Esophagus (tissue), 2 donors: ENCODE data around the gene CD34. TPM values are rescaled to one million over a fixed set of nuclear protein-coding genes. Genes with fewer than 3 reads are reported as not detected.
A peak's percentile ranks its signal among the peaks of the same experiment; 100 is the strongest.
"Not testable (repeated sequence)": the region's sequence is repeated elsewhere in the genome, so short reads cannot be mapped to it uniquely, and the experiment has no call there.

ENCODE experiments used
- H3K27ac ChIP-seq, 2 donors: one replicate each; pipeline ENCODE4 v1.5.1; 2013; ENCODE audit warnings: low read depth in 2 of 2, mild to moderate bottlenecking in 2 of 2, inconsistent platforms in 1 of 2, low read length in 1 of 2, moderate library complexity in 1 of 2
- H3K27me3 ChIP-seq, 2 donors: one replicate each; pipeline ENCODE4 v1.6.1; 2013; ENCODE audit warnings: low read length in 2 of 2, control low read depth in 1 of 2, mild to moderate bottlenecking in 1 of 2; ENCODE audit not compliant: insufficient read depth in 2 of 2, control insufficient read depth in 1 of 2
- H3K36me3 ChIP-seq, 2 donors: one replicate each; pipeline ENCODE4 v1.6.1; 2013; ENCODE audit warnings: low read length in 1 of 2; ENCODE audit not compliant: control insufficient read depth in 2 of 2, insufficient read depth in 2 of 2
- H3K4me1 ChIP-seq, 2 donors: one replicate each; pipeline ENCODE4 v1.6.1; 2013; ENCODE audit warnings: low read length in 1 of 2; ENCODE audit not compliant: control insufficient read depth in 2 of 2, insufficient read depth in 2 of 2
- H3K4me3 ChIP-seq, 2 donors: one replicate each; pipeline ENCODE4 v1.5.1; 2013; ENCODE audit warnings: low read length in 2 of 2, mild to moderate bottlenecking in 2 of 2, low read depth in 1 of 2, moderate library complexity in 1 of 2
- H3K9me3 ChIP-seq, 2 donors: one replicate each; pipeline ENCODE4 v1.6.1; 2013; ENCODE audit warnings: mild to moderate bottlenecking in 2 of 2, low read depth in 1 of 2, low read length in 1 of 2, moderate library complexity in 1 of 2; ENCODE audit not compliant: control insufficient read depth in 2 of 2, insufficient read depth in 1 of 2
- WGBS, 2 donors: extraction: QIAGEN DNeasy Blood & Tissue Kit; methylation state at CpG; one replicate each; pipeline ENCODE4 v1.1.7; 2013; 5-methylcytosine and 5-hydroxymethylcytosine counted together
- polyA plus RNA-seq, 2 donors: library from polyadenylated mRNA; stranded (reverse); fragments of 200-250 nt; gene quantifications; one replicate each; pipeline ENCODE4 v1.2.3, GENCODE V29; 2013
- donor health status: healthy with polysubstance abuse.
- donor health status: Bipolar disorder and iron deficiency.

CD34 gene
- polyA plus RNA-seq, 2 donors, result 3.8 to 10.2 TPM

GRCh38 chr1:207935166-207935583, 24.2 kb upstream of the CD34 start:
- Histone ChIP-seq H3K27me3 (no peaks in the 10 kb centered on the region), H3K27ac (no peak overlapping the region), H3K36me3 (no peaks in the 10 kb centered on the region), H3K4me3 (no peak overlapping the region), H3K9me3 (no peaks in the 10 kb centered on the region), H3K4me1 (no peaks in the 10 kb centered on the region)
- WGBS, 2 donors, result 74 to 80% methylated on average over 1 of the region's 1 CpG

GRCh38 chr1:207933205-207933800, 22.4 kb upstream of the CD34 start:
- Histone ChIP-seq H3K36me3 (no peaks in the 10 kb centered on the region), H3K4me1 (no peaks in the 10 kb centered on the region), H3K27ac (no peak overlapping the region), H3K4me3 (no peak overlapping the region), H3K27me3 (no peaks in the 10 kb centered on the region), H3K9me3 (no peaks in the 10 kb centered on the region)
- WGBS, 2 donors, result 79 to 81% methylated on average over 4 of the region's 4 CpGs

- 89 to 91% methylated on average over 1 of the region's 1 CpG for WGBS, 2 donors
Measured at GRCh38 chr1:207926984-207927383, 16.1 kb upstream of the CD34 start.

GRCh38 chr1:207925969-207926368, 15.0 kb upstream of the CD34 start:
- 94 to 95% methylated on average over 3 of the region's 3 CpGs for WGBS, 2 donors
- not testable (repeated sequence) for H3K27ac ChIP-seq

More at GRCh38 chr1:207926984-207927383, 16.1 kb upstream of the CD34 start:
- H3K4me3 ChIP-seq, result no peak overlapping the region
- no peaks in the 10 kb centered on the region for H3K27me3 ChIP-seq
- no peaks in the 10 kb centered on the region for H3K9me3 ChIP-seq
- H3K36me3 ChIP-seq, result no peaks in the 10 kb centered on the region
- no peaks in the 10 kb centered on the region for H3K4me1 ChIP-seq
- no peak overlapping the region for H3K27ac ChIP-seq

GRCh38 chr1:207925210-207925609, 14.3 kb upstream of the CD34 start:
- peak overlapping the region; percentile 25 to 26 for H3K27ac ChIP-seq

More at GRCh38 chr1:207925969-207926368, 15.0 kb upstream of the CD34 start:
- H3K27me3 ChIP-seq, H3K4me3 ChIP-seq, H3K4me1 ChIP-seq, H3K36me3 ChIP-seq, H3K9me3 ChIP-seq: not testable (repeated sequence)

GRCh38 chr1:207923561-207923960, 12.6 kb upstream of the CD34 start:
- Histone ChIP-seq H3K9me3 (no peaks in the 10 kb centered on the region), H3K36me3 (no peaks in the 10 kb centered on the region), H3K4me1 (no peaks in the 10 kb centered on the region), H3K27me3 (no peaks in the 10 kb centered on the region), H3K27ac (no peak overlapping the region), H3K4me3 (no peak overlapping the region)
- 71 to 77% methylated on average over 7 of the region's 7 CpGs for WGBS, 2 donors

More at GRCh38 chr1:207925210-207925609, 14.3 kb upstream of the CD34 start:
- H3K9me3 ChIP-seq, result no peaks in the 10 kb centered on the region
- H3K27me3 ChIP-seq, result no peaks in the 10 kb centered on the region
- H3K4me3 ChIP-seq, result no peak overlapping the region
- WGBS, 2 donors, result 15 to 25% methylated on average over 8 of the region's 8 CpGs
- H3K4me1 ChIP-seq, result no peaks in the 10 kb centered on the region
- no peaks in the 10 kb centered on the region for H3K36me3 ChIP-seq

GRCh38 chr1:207923121-207923520, 12.2 kb upstream of the CD34 start:
- Histone ChIP-seq H3K4me1 (no peaks in the 10 kb centered on the region), H3K9me3 (no peaks in the 10 kb centered on the region), H3K27ac (peak overlapping the region in 1 of 2 donors; percentile 8), H3K4me3 (no peak overlapping the region), H3K36me3 (no peaks in the 10 kb centered on the region), H3K27me3 (no peaks in the 10 kb centered on the region)
- 68 to 73% methylated on average over 5 of the region's 5 CpGs for WGBS, 2 donors

GRCh38 chr1:207922554-207922953, 11.6 kb upstream of the CD34 start:
- peak overlapping the region in 1 of 2 donors; percentile 8 for H3K27ac ChIP-seq

GRCh38 chr1:207921321-207921720, 10.4 kb upstream of the CD34 start:
- Histone ChIP-seq H3K4me1 (no peaks in the 10 kb centered on the region), H3K36me3 (no peaks in the 10 kb centered on the region), H3K27ac (no peak overlapping the region), H3K27me3 (no peaks in the 10 kb centered on the region), H3K4me3 (no peak overlapping the region), H3K9me3 (no peaks in the 10 kb centered on the region)
- 82 to 85% methylated on average over 3 of the region's 3 CpGs for WGBS, 2 donors

More at GRCh38 chr1:207922554-207922953, 11.6 kb upstream of the CD34 start:
- no peak overlapping the region for H3K4me3 ChIP-seq
- 68% methylated on average over 8 of the region's 8 CpGs for WGBS, 2 donors
- H3K36me3 ChIP-seq, result no peaks in the 10 kb centered on the region
- no peaks in the 10 kb centered on the region for H3K27me3 ChIP-seq
- H3K9me3 ChIP-seq, result no peaks in the 10 kb centered on the region
- no peaks in the 10 kb centered on the region for H3K4me1 ChIP-seq

- H3K36me3 ChIP-seq, result no peaks in the 10 kb centered on the region
- no peaks in the 10 kb centered on the region for H3K4me1 ChIP-seq
- H3K4me3 ChIP-seq, result no peak overlapping the region
- H3K27me3 ChIP-seq, result no peaks in the 10 kb centered on the region
- WGBS, 2 donors, result 75 to 78% methylated on average over 2 of the region's 2 CpGs
- H3K27ac ChIP-seq, result peak overlapping the region in 1 of 2 donors; percentile 15
- H3K9me3 ChIP-seq, result no peaks in the 10 kb centered on the region
Measured at GRCh38 chr1:207920444-207921021, 9.6 kb upstream of the CD34 start.
